22Rv1 (cell line): ENCODE results near the gene MYCBPAP.

Experiments
- ZFX ChIP-seq: fragments of 450-650 bp; IDR thresholded peaks from 2 replicates; pipeline ENCODE4 v1.6.1; 2017; ENCODE audit warnings: antibody characterized with exemption, borderline replicate concordance
- TF ChIP-seq, protein P1 (sequence below): fragments of 450-650 bp; IDR thresholded peaks from 2 replicates; pipeline ENCODE4 v1.5.1; 2017; ENCODE audit warnings: mild to moderate bottlenecking

DNA sequence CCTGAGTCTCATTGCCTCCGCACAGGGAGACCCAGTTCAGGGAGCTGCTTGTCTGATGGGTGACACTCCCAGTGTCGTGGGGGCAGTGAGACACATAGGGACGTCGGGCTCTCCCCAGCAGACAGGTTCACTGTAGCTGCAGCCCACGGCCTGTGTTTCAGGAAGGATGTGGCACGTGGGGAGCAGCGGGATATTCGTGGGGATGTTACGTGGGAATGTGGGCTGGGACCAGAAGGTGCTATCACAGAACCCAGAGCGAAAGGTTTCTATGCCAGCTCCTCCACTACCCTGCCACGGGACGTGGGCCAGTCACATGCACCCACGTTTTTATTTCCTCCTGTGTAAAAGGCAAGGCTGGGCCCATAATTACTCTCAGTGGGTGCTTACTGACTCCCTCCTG lies 68.6 kb downstream of the MYCBPAP start:
- TF ChIP-seq, protein P1, sequence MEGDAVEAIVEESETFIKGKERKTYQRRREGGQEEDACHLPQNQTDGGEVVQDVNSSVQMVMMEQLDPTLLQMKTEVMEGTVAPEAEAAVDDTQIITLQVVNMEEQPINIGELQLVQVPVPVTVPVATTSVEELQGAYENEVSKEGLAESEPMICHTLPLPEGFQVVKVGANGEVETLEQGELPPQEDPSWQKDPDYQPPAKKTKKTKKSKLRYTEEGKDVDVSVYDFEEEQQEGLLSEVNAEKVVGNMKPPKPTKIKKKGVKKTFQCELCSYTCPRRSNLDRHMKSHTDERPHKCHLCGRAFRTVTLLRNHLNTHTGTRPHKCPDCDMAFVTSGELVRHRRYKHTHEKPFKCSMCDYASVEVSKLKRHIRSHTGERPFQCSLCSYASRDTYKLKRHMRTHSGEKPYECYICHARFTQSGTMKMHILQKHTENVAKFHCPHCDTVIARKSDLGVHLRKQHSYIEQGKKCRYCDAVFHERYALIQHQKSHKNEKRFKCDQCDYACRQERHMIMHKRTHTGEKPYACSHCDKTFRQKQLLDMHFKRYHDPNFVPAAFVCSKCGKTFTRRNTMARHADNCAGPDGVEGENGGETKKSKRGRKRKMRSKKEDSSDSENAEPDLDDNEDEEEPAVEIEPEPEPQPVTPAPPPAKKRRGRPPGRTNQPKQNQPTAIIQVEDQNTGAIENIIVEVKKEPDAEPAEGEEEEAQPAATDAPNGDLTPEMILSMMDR: no peak
- no peak for TF ChIP-seq ZFX
